ENCODE data around the gene PAX7. TPM values are rescaled to one million over a fixed set of nuclear protein-coding genes. Genes with fewer than 3 reads are reported as not detected.

Gene PAX7
- polyA plus RNA-seq, 1 of the 3 experiments (the other 2 are of a cell fraction) = not detected

DNA sequence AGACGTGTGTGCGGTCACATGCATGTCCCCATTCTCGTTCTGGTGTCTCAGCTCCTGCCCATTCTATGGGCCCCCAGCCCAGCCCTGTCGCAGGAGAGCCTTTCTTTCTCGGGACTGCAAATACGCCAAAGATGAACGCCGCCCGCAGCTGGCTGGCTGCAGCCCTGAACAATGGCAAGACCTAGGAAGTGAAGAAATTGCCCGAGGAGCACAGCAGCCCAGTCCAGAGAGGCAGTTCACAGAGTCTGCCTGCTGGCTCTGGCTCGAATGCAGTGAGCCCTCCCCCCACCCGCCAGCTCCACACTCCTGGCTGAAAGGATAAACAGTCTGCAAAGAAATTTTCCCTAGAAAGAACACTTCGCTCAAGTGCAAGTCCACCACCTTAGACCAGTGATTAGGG is 23.3 kb downstream of the PAX7 start:
- Histone ChIP-seq H3K4me2 (no peak overlapping the region), H2AFZ (ENCODE audit: low read depth) (no peak overlapping the region), H3K9me2 (no peaks in the 10 kb centered on the region), H3K27me3 (ENCODE audit: insufficient read depth) (peaks cover 26% of the 10 kb centered on the region; the same call in 1 of the 2 replicates), H3K9me3 (no peaks in the 10 kb centered on the region), H3K9ac (no peak overlapping the region), H3K4me3 (ENCODE audit: low read depth in 2 of 2, low read length in 1 of 2) (no peak overlapping the region), H3K27ac (ENCODE audit: low read depth in 2 of 2, low read length in 1 of 2) (no peak overlapping the region), H3K79me2 (ENCODE audit: insufficient read depth) (no peaks in the 10 kb centered on the region), H3K4me1 (ENCODE audit: control insufficient read depth in 1 of 2, insufficient read depth in 2 of 2, low read depth in 1 of 2, low read length in 1 of 2) (no peaks in the 10 kb centered on the region; a peak in 1 of 4 replicates), H4K20me1 (ENCODE audit: insufficient read depth) (no peaks in the 10 kb centered on the region), H3F3A (replicated peaks; ENCODE audit: insufficient read depth) (no peaks in the 10 kb centered on the region), H3K36me3 (replicated peaks in 1 of 2; ENCODE audit: control insufficient read depth in 1 of 2, insufficient read depth in 2 of 2, low read length in 1 of 2) (no peaks in the 10 kb centered on the region)
- WGBS (ENCODE audit: low lambda C conversion rate) = 24% methylated on average over 7 of the region's 13 CpGs
- CTCF ChIA-PET = interaction anchor here (1.4 to 1.8 kb wide), 2 partner anchors 10 to 56 kb away, joined by 6 to 9 read pairs; no protein-coding TSS in a partner anchor
- no peak for TF ChIP-seq MXI1 (IDR thresholded peaks at IDR 0.05; ENCODE audit: low read depth, low read length)
- no peak for TF ChIP-seq NRF1 (IDR thresholded peaks at IDR 0.05; ENCODE audit: low read depth, low read length)
- TF ChIP-seq, protein P1, sequence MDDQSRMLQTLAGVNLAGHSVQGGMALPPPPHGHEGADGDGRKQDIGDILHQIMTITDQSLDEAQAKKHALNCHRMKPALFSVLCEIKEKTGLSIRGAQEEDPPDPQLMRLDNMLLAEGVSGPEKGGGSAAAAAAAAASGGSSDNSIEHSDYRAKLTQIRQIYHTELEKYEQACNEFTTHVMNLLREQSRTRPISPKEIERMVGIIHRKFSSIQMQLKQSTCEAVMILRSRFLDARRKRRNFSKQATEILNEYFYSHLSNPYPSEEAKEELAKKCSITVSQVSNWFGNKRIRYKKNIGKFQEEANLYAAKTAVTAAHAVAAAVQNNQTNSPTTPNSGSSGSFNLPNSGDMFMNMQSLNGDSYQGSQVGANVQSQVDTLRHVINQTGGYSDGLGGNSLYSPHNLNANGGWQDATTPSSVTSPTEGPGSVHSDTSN (IDR thresholded peaks at IDR 0.05) = no peak
- TF ChIP-seq, protein P2, sequence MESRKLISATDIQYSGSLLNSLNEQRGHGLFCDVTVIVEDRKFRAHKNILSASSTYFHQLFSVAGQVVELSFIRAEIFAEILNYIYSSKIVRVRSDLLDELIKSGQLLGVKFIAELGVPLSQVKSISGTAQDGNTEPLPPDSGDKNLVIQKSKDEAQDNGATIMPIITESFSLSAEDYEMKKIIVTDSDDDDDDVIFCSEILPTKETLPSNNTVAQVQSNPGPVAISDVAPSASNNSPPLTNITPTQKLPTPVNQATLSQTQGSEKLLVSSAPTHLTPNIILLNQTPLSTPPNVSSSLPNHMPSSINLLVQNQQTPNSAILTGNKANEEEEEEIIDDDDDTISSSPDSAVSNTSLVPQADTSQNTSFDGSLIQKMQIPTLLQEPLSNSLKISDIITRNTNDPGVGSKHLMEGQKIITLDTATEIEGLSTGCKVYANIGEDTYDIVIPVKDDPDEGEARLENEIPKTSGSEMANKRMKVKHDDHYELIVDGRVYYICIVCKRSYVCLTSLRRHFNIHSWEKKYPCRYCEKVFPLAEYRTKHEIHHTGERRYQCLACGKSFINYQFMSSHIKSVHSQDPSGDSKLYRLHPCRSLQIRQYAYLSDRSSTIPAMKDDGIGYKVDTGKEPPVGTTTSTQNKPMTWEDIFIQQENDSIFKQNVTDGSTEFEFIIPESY (IDR thresholded peaks at IDR 0.05; ENCODE audit: borderline replicate concordance, low read depth) = no peak
- no peak for TF ChIP-seq FOXM1 (IDR thresholded peaks at IDR 0.05; ENCODE audit: low read depth)
- no peak for TF ChIP-seq YY1 (IDR thresholded peaks at IDR 0.05; ENCODE audit: low read depth)
- TF ChIP-seq RFX5 (IDR thresholded peaks at IDR 0.05; ENCODE audit: low read length) = no peak
- TF ChIP-seq, protein P3, sequence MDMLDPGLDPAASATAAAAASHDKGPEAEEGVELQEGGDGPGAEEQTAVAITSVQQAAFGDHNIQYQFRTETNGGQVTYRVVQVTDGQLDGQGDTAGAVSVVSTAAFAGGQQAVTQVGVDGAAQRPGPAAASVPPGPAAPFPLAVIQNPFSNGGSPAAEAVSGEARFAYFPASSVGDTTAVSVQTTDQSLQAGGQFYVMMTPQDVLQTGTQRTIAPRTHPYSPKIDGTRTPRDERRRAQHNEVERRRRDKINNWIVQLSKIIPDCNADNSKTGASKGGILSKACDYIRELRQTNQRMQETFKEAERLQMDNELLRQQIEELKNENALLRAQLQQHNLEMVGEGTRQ (IDR thresholded peaks at IDR 0.05; ENCODE audit: borderline replicate concordance, low read depth, low read length) = no peak
- no peak for TF ChIP-seq POLR2AphosphoS5 (IDR thresholded peaks at IDR 0.05; ENCODE audit: low read depth, low read length)
- no peak for TF ChIP-seq ELF1 (IDR thresholded peaks at IDR 0.05)
- TF ChIP-seq TCF12 (IDR thresholded peaks at IDR 0.05) = no peak
- TF ChIP-seq SMC3 (IDR thresholded peaks at IDR 0.05; ENCODE audit: low read depth, low read length) = no peak
- no peak for TF ChIP-seq EZH2phosphoT487 (IDR thresholded peaks at IDR 0.05; ENCODE audit: borderline replicate concordance, low read depth)
- POLR2A ChIA-PET = no interaction called here
- DNase-seq = no peak

DNA sequence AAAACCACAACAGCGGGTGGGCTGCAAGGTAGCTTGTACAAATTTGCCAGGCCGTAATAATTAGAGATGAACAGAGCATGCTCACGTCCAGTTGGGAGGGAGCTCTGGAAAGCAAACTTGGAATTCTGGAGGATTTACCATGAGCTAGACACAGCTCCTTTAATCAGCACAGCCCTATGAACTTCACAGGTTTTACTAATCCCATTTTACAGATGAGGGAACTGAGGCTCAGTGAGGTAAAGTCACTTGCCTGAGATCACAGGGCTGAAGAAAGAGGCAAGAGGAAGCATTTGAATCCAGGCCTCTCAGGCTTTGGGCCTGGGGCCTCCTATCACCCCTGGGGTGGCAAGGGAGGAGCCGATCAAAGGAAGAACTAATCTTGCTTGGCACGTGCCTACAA is 24.0 kb downstream of the PAX7 start:
- Histone ChIP-seq H3K27ac (ENCODE audit: low read depth in 2 of 2, low read length in 1 of 2) (no peak overlapping the region), H3K9me2 (no peaks in the 10 kb centered on the region), H3K9ac (no peak overlapping the region), H3K27me3 (ENCODE audit: insufficient read depth) (peaks cover 24% of the 10 kb centered on the region; the same call in 1 of the 2 replicates), H3K4me2 (no peak overlapping the region), H3K9me3 (no peaks in the 10 kb centered on the region), H3K4me1 (ENCODE audit: control insufficient read depth in 1 of 2, insufficient read depth in 2 of 2, low read depth in 1 of 2, low read length in 1 of 2) (no peaks in the 10 kb centered on the region; a peak in 1 of 4 replicates), H3K36me3 (replicated peaks in 1 of 2; ENCODE audit: control insufficient read depth in 1 of 2, insufficient read depth in 2 of 2, low read length in 1 of 2) (no peaks in the 10 kb centered on the region), H3F3A (replicated peaks; ENCODE audit: insufficient read depth) (no peaks in the 10 kb centered on the region), H3K4me3 (ENCODE audit: low read depth in 2 of 2, low read length in 1 of 2) (no peak overlapping the region), H3K79me2 (ENCODE audit: insufficient read depth) (no peaks in the 10 kb centered on the region), H2AFZ (ENCODE audit: low read depth) (no peak overlapping the region), H4K20me1 (ENCODE audit: insufficient read depth) (no peaks in the 10 kb centered on the region)
- DNase-seq = no peak
- 50% methylated on average over 5 of the region's 5 CpGs for WGBS (ENCODE audit: low lambda C conversion rate)
- CTCF ChIA-PET = interaction anchor here (0.9 to 1.8 kb wide), 4 partner anchors 9 to 57 kb away, joined by 3 to 9 read pairs (median 5); no protein-coding TSS in a partner anchor
- POLR2A ChIA-PET = no interaction called here
- TF ChIP-seq EP300 (IDR thresholded peaks at IDR 0.05; ENCODE audit: borderline replicate concordance in 1 of 2, low read depth in 1 of 2, low read length in 1 of 2) = no peak
- TF ChIP-seq, protein P4, sequence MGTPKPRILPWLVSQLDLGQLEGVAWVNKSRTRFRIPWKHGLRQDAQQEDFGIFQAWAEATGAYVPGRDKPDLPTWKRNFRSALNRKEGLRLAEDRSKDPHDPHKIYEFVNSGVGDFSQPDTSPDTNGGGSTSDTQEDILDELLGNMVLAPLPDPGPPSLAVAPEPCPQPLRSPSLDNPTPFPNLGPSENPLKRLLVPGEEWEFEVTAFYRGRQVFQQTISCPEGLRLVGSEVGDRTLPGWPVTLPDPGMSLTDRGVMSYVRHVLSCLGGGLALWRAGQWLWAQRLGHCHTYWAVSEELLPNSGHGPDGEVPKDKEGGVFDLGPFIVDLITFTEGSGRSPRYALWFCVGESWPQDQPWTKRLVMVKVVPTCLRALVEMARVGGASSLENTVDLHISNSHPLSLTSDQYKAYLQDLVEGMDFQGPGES (IDR thresholded peaks at IDR 0.05; ENCODE audit: low read depth, low read length) = no peak

Measured in SK-N-SH (cell line).